Amygdala (tissue), 56 donors: ENCODE results near the gene AGAP3.

Source experiments
- DNase-seq, 56 donors: peaks; one replicate each; lab custom pipeline; 2025; lab: John Stamatoyannopoulos, UW

The AGAP3 gene

GRCh38 chr7:151120896-151121295 is 34.6 kb downstream of the AGAP3 start:
- DNase-seq, result peak in 34 of 56 donors; percentile 13 to 80 (median 37)

GRCh38 chr7:151121380-151122170 is 35.3 kb downstream of the AGAP3 start:
- DNase-seq, result no peak

GRCh38 chr7:151122276-151122675 is 36.0 kb downstream of the AGAP3 start:
- no peak for DNase-seq

DNA sequence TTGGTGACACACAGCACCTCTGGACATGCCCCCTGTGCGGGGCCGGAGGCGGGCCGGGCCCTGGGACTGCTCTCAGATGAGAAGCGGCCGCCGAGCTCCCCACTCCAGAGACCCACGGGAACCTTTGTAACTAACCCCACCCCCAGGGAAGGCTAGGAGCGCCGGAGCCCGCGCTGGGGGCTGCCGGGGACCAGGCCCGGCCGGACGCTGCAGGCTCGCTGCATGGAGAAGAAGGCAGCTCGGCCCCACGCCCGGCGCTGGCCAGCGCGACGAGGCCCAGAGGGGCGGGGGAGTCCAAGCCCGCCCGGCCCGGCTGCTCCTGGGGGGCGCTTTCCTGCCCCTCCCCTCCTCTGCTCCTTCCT is 36.5 kb downstream of the AGAP3 start:
- no peak for DNase-seq

- no peak for DNase-seq
These were observed 37.0 kb downstream of the AGAP3 start for GRCh38 chr7:151123158-151123821.

GRCh38 chr7:151123822-151124464 is 37.7 kb downstream of the AGAP3 start:
- peak in 53 of 56 donors; percentile 15 to 85 (median 68) for DNase-seq

GRCh38 chr7:151124481-151124880 is 38.2 kb downstream of the AGAP3 start:
- no peak for DNase-seq

DNA sequence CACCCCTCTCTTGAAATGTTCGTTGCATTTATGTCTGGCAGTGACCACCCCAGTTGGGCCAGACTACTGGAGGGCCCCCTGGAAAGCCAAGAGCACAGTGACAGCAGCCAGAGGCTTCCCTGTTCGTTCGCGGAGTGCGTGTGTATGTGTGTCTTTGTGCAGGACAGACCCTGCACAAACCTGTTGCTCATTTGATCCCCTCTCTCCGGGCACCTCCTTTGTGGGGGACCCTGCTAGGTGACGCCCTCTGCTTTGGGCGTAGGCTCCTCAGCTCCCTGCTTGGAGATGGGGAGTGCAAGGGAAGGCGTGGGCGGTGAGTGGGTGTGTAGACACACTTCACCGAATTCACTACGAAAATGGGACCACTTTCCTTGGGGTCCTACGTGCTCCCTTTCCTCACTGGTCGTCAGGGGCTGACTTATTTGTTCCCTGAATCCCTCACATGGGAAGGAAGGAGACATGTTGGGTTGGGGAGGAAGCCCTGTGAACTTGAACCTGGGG is 38.7 kb downstream of the AGAP3 start:
- no peak for DNase-seq

GRCh38 chr7:151125470-151125845 is 39.2 kb downstream of the AGAP3 start:
- DNase-seq, result peak in 1 of 56 donors; percentile 23

GRCh38 chr7:151125846-151126481 is 39.7 kb downstream of the AGAP3 start:
- no peak for DNase-seq

- DNase-seq, result no peak
These were observed 40.3 kb downstream of the AGAP3 start for GRCh38 chr7:151126491-151127137.

- no peak for DNase-seq
These were observed 41.9 kb downstream of the AGAP3 start for GRCh38 chr7:151128144-151128543.

- DNase-seq, result no peak
These were observed 42.4 kb downstream of the AGAP3 start for GRCh38 chr7:151128716-151129115.

DNA sequence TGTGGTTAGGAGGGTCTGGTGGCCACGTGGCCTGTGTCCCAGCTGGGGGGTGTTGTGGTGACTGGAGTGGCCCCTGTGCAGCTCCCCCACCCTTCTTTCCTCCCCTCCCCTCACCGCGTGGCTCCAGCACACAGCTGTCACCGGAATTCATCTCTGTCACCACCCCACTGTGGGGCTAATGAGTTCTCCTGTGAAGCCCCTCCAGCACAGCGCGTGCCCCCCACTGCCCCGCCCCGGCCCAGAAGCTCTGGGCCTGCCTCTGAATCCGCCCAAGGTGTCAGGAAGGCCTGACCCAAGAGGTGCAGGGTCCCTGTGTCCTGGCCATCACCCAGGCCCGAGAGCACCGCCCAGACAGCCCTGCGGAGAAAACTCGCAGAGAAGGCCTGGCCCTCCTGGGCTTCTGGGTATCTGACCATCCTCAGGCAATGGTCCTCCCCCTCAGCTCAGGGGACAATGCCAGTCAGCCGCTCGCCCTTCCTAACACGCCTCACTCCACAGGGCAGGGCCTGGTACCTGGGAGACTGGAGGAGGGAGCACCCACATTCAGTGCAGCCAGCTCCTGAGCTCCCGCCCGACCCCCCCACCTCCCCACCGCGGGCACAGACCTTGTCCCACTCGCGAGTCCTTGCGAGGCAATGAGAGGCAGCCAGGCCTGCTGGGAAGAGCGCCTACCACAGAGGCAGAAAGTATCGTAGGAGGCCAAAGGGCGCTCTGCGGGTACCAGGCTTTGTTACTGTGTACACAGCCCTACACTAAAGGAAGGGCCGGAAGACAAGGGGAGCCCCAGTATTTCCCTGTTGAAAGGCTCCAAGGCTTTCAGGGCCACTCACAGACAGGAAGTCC is 43.1 kb downstream of the AGAP3 start:
- DNase-seq, result no peak

DNA sequence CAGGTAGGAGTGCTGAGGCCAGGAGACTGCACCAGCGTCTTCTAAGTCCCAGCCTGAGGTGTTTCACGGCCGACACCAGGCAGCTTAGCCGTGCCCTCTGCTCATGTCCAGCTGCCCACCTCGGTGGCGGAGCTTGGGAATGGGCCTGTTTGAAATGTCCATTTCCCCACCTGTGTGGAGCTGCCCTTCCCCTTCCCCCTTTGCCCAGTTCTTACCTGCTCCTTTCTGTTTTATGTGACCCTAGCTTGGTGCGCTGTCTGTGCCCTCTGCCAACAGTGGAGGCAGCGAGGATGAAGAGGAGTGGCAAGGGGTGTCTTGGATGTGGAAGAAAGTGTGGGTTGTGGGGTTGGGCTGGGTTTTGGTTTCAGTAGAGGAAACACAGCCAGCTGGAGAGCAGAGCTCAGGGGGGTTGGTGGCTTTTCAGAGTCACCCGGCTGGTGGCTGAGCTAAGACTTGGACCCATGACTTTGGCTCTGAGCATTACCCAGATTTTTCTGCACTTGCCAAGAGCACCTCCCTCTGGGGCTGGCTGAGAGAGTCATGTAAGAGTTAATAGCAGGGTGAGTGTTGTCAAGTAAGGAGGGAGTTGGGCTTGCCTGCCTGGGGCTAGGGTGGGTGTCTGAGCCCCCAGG is 43.8 kb downstream of the AGAP3 start:
- DNase-seq, result no peak

DNA sequence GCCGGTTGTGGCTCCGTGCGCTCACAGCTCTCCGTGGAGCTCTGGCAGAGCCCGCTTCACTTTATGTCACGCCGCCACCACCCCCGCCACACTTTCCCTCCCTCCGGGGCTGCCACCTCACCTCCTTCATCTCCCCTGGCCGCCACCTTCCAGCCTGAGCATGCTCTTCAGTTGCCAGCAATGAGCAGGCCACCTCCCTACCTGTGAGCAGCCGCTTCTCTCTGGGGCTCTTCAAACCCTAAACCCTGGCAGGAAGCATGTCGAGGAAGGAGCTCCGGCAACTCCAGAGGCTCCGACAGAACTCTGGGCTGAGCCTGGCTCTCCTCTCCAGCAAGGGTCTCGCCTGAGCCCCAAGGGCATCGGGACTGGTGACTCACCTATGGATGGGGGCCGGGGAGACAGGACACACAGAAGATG is 44.5 kb downstream of the AGAP3 start:
- no peak for DNase-seq

GRCh38 chr7:151131224-151131591 is 44.9 kb downstream of the AGAP3 start:
- DNase-seq, result no peak

GRCh38 chr7:151131592-151132293 is 45.5 kb downstream of the AGAP3 start:
- peak in 47 of 56 donors; percentile 27 to 88 (median 61) for DNase-seq
